WTC11 (cell line): ENCODE results near the gene NALCN. TPM values are rescaled to one million over a fixed set of nuclear protein-coding genes. Genes with fewer than 3 reads are reported as not detected.

Source experiments
- ATAC-seq: fragments of 200-7000 bp; cut with Tn5 transposase; 2 replicates; pipeline ENCODE4 v1.10.0; 2021; ENCODE audit warnings: mild to moderate bottlenecking, moderate library complexity
- CTCF ChIA-PET: fragments of 300-600 bp; sonication (Branson Sonifier 250); formaldehyde crosslinking; loops from one replicate; lab custom pipeline; 2021; ENCODE audit warnings: antibody characterized with exemption; lab: Charles Lee
- POLR2A ChIA-PET: fragments of 350-600 bp; sonication (Branson Sonifier 250); formaldehyde crosslinking; loops from one replicate; lab custom pipeline; 2021; ENCODE audit warnings: antibody characterized with exemption; lab: Charles Lee
- DNase-seq: peaks from one replicate; pipeline ENCODE4 v3.0.0; 2021; ENCODE audit warnings: low spot score
- H3K27ac Mint-ChIP-seq: 2 replicates; pipeline ENCODE4 v1.8.0; 2021; ENCODE audit warnings: mixed read lengths
- H3K27me3 Mint-ChIP-seq: 2 replicates; pipeline ENCODE4 v1.8.0; 2021; ENCODE audit warnings: low read depth, mild to moderate bottlenecking, moderate library complexity, mixed read lengths
- H3K36me3 Mint-ChIP-seq: 2 replicates; pipeline ENCODE4 v1.8.0; 2021; ENCODE audit warnings: mixed read lengths
- H3K4me1 Mint-ChIP-seq: 2 replicates; pipeline ENCODE4 v1.8.0; 2022; ENCODE audit warnings: mixed read lengths
- H3K4me3 Mint-ChIP-seq: 2 replicates; pipeline ENCODE4 v1.8.0; 2021; ENCODE audit warnings: mild to moderate bottlenecking, moderate library complexity, mixed read lengths
- H3K9me3 Mint-ChIP-seq: 2 replicates; pipeline ENCODE4 v1.8.0; 2021; ENCODE audit warnings: mixed read lengths
- ATF1 ChIP-seq: sonication (generic); formaldehyde crosslinking; IDR thresholded peaks from 2 replicates; pipeline ENCODE4 v1.8.1; 2023; ENCODE audit warnings: mild to moderate bottlenecking, moderate library complexity, missing genetic modification reagents
- CREB1 ChIP-seq: sonication (generic); formaldehyde crosslinking; IDR thresholded peaks from 2 replicates; pipeline ENCODE4 v1.8.0; 2023; ENCODE audit warnings: mild to moderate bottlenecking, missing genetic modification reagents
- GTF2I ChIP-seq: fragments of 250-450 bp; sonication (Bioruptor Pico); conservative IDR thresholded peaks from 2 replicates; pipeline ENCODE4 v1.4.0; 2021; ENCODE audit warnings: mild to moderate bottlenecking
- MAX ChIP-seq: sonication (generic); formaldehyde crosslinking; IDR thresholded peaks from 2 replicates; pipeline ENCODE4 v1.8.0; 2022; ENCODE audit warnings: mild to moderate bottlenecking, missing genetic modification reagents
- NFYB ChIP-seq: sonication (generic); formaldehyde crosslinking; conservative IDR thresholded peaks from 2 replicates; pipeline ENCODE4 v1.8.0; 2022; ENCODE audit warnings: low read depth, missing genetic modification reagents
- NR2C2 ChIP-seq: sonication (generic); formaldehyde crosslinking; IDR thresholded peaks from 2 replicates; pipeline ENCODE4 v1.8.0; 2022; ENCODE audit warnings: mild to moderate bottlenecking, missing genetic modification reagents
- PREB ChIP-seq: sonication (generic); formaldehyde crosslinking; IDR thresholded peaks from 2 replicates; pipeline ENCODE4 v1.8.1; 2022; ENCODE audit warnings: mild to moderate bottlenecking, missing genetic modification reagents, moderate library complexity, borderline replicate concordance
- ZNF121 ChIP-seq: sonication (generic); formaldehyde crosslinking; IDR thresholded peaks from 2 replicates; pipeline ENCODE4 v1.8.0; 2023; ENCODE audit warnings: missing genetic modification reagents
- ZNF317 ChIP-seq: sonication (generic); formaldehyde crosslinking; IDR thresholded peaks from 2 replicates; pipeline ENCODE4 v1.8.1; 2023; ENCODE audit warnings: low read depth, mild to moderate bottlenecking, moderate library complexity, missing genetic modification reagents, borderline replicate concordance
- total RNA-seq: library from RNA; stranded (reverse); gene quantifications from 3 replicates; pipeline ENCODE4 v1.2.3, GENCODE V29; 2021
- TF ChIP-seq, protein P1 (sequence below): fragments of 250-450 bp; sonication (Bioruptor Pico); conservative IDR thresholded peaks from 2 replicates; pipeline ENCODE4 v1.9.0; 2021; ENCODE audit warnings: mild to moderate bottlenecking
- TF ChIP-seq, protein P2 (sequence below): sonication (generic); formaldehyde crosslinking; IDR thresholded peaks from 2 replicates; pipeline ENCODE4 v1.8.0; 2022; ENCODE audit warnings: mild to moderate bottlenecking, missing genetic modification reagents
- TF ChIP-seq, protein P3 (sequence below): sonication (generic); formaldehyde crosslinking; IDR thresholded peaks from 2 replicates; pipeline ENCODE4 v1.8.1; 2022; ENCODE audit warnings: low read depth, mild to moderate bottlenecking, moderate library complexity, missing genetic modification reagents, borderline replicate concordance

Gene NALCN
- total RNA-seq, 1 experiment from 2014 or later: 0.33 TPM

GRCh38 chr13:101360525-101360924 lies 55.8 kb downstream of the NALCN start:
- no peak overlapping the region for H3K4me3 Mint-ChIP-seq
- no peaks in the 10 kb centered on the region for H3K9me3 Mint-ChIP-seq
- no peak for TF ChIP-seq NFYB (CRISPR knock-in tag)
- no peaks in the 10 kb centered on the region for H3K4me1 Mint-ChIP-seq
- ATAC-seq (no peak), DNase-seq (no peak)
- ChIA-PET CTCF (no interaction called here), POLR2A (no interaction called here)
- no peaks in the 10 kb centered on the region for H3K36me3 Mint-ChIP-seq
- H3K27me3 Mint-ChIP-seq: no peaks in the 10 kb centered on the region
- H3K27ac Mint-ChIP-seq: no peak overlapping the region

GRCh38 chr13:101354895-101355294 lies 61.4 kb downstream of the NALCN start:
- no peaks in the 10 kb centered on the region for H3K27me3 Mint-ChIP-seq
- POLR2A ChIA-PET: no interaction called here

DNA sequence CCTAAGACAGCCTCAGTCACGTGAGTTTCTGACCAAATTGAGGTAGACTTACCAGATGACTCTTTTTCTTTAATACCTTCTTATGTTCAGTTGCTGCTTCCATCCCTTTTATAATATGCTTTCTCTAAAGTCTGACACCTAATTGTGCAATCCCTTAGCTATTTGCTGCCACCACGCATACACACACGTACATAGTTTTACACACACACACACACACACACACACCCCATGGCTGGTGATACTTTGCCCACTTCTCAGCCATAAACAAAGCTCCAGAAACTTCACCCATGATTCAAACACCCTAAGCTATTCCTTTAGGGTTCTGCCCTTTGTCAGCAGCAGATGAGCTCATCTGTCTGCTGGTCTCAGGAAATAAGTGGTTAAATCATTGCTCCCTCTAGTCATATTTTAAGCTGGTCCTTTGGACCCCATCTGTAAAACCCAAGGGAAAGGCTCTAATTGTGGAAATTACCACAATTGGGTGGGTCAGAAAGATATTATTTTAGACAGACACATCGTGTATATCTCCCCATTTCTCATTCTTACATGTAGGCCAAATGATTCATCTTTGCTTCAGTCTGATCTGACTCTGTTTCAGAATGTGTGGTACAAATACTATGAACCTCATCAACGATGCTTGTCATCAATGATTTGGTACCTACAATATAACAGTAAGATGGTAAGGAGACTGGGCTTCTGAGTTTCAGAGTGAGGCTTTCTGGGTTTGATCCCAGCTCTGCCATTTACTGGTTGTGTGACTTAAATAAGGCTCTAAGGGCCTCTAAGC lies 69.2 kb downstream of the NALCN start:
- ATAC-seq: no peak
- DNase-seq: no peak
- Mint-ChIP-seq H3K27me3 (no peaks in the 10 kb centered on the region), H3K36me3 (no peaks in the 10 kb centered on the region), H3K27ac (no peak overlapping the region), H3K4me3 (no peak overlapping the region), H3K4me1 (peaks cover 7% of the 10 kb centered on the region; the same call in 1 of the 2 replicates), H3K9me3 (peaks cover 3% of the 10 kb centered on the region; the same call in 1 of the 2 replicates)
- ChIA-PET CTCF (no interaction called here), POLR2A (interaction anchor here (0.6 kb wide), 1 partner anchor 788 kb away, joined by 3 read pairs; no protein-coding TSS in a partner anchor)
- TF ChIP-seq, protein P1, sequence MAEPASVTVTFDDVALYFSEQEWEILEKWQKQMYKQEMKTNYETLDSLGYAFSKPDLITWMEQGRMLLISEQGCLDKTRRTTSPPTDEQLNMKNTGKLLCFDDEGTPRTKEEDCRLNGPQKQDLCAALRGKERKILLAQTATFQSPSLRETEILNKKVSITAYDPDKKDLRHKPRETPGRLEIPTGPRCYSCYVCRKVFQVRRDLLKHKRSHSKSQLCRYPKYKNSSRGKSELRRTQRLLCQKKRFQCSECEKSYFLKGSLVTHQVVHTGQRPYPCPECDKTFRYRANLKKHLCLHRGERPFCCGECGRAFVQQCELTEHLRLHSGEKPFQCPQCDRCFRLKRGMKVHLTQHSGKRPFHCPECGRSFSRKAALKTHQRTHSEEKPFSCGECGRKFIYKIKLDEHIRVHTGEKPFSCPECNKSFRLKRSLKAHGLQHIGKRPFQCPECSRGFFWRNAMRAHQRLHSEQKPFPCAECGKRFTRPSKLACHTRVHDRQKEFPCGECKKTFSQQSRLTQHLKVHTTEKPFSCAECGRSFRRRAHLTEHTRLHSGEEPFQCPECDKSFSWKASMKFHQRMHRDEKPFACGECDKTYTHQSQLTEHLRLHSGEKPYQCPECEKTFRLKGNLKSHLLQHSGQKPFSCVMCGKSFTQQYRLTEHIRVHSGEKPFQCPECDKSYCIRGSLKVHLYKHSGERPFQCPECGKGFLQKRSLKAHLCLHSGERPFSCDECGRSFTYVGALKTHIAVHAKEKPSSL (CRISPR knock-in tag): no peak
- TF ChIP-seq ZNF121 (CRISPR knock-in tag): no peak
- TF ChIP-seq GTF2I: no peak
- TF ChIP-seq, protein P2, sequence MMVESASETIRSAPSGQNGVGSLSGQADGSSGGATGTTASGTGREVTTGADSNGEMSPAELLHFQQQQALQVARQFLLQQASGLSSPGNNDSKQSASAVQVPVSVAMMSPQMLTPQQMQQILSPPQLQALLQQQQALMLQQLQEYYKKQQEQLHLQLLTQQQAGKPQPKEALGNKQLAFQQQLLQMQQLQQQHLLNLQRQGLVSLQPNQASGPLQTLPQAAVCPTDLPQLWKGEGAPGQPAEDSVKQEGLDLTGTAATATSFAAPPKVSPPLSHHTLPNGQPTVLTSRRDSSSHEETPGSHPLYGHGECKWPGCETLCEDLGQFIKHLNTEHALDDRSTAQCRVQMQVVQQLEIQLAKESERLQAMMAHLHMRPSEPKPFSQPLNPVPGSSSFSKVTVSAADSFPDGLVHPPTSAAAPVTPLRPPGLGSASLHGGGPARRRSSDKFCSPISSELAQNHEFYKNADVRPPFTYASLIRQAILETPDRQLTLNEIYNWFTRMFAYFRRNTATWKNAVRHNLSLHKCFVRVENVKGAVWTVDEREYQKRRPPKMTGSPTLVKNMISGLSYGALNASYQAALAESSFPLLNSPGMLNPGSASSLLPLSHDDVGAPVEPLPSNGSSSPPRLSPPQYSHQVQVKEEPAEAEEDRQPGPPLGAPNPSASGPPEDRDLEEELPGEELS (CRISPR knock-in tag): no peak
- TF ChIP-seq MAX (CRISPR knock-in tag): no peak
- no peak for TF ChIP-seq ATF1 (CRISPR knock-in tag)
- no peak for TF ChIP-seq ZNF317 (CRISPR knock-in tag)

More at GRCh38 chr13:101354895-101355294, 61.4 kb downstream of the NALCN start:
- DNase-seq (no peak), ATAC-seq (no peak)
- no peak overlapping the region for H3K4me3 Mint-ChIP-seq
- no peak for TF ChIP-seq PREB (CRISPR knock-in tag)
- no peak for TF ChIP-seq NR2C2 (CRISPR knock-in tag)
- no peak for TF ChIP-seq CREB1 (CRISPR knock-in tag)
- TF ChIP-seq, protein P3, sequence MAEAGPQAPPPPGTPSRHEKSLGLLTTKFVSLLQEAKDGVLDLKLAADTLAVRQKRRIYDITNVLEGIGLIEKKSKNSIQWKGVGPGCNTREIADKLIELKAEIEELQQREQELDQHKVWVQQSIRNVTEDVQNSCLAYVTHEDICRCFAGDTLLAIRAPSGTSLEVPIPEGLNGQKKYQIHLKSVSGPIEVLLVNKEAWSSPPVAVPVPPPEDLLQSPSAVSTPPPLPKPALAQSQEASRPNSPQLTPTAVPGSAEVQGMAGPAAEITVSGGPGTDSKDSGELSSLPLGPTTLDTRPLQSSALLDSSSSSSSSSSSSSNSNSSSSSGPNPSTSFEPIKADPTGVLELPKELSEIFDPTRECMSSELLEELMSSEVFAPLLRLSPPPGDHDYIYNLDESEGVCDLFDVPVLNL (CRISPR knock-in tag): no peak
- TF ChIP-seq, all 79 proteins: peak for 0
- CTCF ChIA-PET: no interaction called here
- H3K27ac Mint-ChIP-seq: no peak overlapping the region
- no peaks in the 10 kb centered on the region for H3K9me3 Mint-ChIP-seq
- peaks cover 2% of the 10 kb centered on the region; the same call in 1 of the 2 replicates for H3K4me1 Mint-ChIP-seq
- H3K36me3 Mint-ChIP-seq: no peaks in the 10 kb centered on the region
